HG02973 (cell line): ENCODE measurements around the gene CD8A.

Experiments
- ATAC-seq: cut with Tn5 transposase; IDR thresholded peaks from one replicate; pipeline ENCODE4 v1.9.1; 2021; ENCODE audit warnings: moderate library complexity; ENCODE audit not compliant: unreplicated experiment

CD8A gene

DNA sequence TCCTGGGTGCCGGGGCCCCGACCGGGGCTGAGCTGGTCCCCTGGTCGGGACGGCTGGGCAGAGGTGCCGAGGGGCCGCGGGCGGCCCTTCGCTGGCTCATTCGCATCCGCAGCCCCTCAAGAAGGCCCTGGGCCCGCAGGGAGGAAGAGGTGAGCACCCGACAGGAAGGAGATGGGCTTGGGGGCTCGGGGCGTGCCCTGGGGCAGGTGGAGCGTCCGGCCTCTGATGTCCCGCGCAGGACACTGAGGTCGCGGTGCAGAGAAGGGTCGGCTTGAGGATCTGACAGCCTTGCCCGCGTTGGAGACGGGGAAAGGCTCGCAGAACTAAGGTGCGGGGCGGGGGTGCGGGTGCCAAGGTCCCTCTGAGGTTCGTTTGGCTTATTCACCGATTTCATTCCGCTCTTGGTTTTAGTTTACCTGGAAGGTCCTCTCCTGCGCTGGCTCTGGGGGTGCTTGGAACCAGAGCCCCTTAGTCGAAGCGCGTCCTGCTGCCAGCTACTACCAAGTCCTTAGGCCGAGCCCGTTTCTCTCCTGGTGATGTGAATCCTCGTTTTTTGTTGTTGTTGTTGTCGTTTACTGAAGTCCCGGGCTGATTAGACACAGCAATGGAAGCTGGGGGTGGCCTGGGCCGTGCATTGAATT lies 18.9 kb upstream of the CD8A start:
- no peak for ATAC-seq

DNA sequence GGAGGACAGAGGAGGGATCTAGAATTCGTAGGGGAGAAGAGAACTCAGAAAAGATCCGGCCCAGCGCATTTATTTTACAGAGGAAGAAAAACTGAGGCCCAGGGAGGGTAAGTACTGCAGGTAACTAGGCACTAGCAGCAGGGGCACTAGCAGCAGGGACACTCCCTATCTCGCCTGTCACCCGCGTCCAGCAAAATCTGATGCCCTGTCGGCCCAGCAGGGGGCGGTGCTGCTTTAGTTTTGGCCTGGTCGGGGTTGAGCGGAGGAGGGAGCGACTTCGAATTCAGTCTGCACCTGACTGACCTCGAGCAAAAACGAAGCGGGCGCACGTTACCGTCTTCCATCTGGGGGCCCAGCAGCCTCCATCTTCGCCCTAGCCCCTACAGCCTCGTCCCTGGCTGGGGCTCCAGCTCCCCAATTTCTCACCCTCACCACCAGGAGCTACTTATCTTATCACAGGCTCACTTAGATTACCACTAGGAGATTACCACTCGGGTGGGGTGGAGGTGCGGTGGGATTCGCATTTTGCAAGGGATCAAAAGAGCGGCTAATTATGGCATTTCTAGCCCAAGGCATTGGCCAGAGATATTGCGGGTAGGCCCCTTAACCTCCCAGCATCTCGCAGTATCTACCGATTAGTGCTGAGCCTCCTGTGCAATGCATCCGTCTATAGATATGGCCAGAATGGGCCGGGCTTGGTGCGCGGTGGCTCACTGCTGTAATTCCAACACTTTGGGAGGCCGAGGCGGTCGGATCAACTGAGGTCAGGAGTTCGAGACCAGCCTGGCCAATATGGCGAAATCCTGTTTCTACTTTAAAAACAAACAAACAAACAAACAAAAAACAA lies 17.8 kb upstream of the CD8A start:
- ATAC-seq, result peak; percentile 91

DNA sequence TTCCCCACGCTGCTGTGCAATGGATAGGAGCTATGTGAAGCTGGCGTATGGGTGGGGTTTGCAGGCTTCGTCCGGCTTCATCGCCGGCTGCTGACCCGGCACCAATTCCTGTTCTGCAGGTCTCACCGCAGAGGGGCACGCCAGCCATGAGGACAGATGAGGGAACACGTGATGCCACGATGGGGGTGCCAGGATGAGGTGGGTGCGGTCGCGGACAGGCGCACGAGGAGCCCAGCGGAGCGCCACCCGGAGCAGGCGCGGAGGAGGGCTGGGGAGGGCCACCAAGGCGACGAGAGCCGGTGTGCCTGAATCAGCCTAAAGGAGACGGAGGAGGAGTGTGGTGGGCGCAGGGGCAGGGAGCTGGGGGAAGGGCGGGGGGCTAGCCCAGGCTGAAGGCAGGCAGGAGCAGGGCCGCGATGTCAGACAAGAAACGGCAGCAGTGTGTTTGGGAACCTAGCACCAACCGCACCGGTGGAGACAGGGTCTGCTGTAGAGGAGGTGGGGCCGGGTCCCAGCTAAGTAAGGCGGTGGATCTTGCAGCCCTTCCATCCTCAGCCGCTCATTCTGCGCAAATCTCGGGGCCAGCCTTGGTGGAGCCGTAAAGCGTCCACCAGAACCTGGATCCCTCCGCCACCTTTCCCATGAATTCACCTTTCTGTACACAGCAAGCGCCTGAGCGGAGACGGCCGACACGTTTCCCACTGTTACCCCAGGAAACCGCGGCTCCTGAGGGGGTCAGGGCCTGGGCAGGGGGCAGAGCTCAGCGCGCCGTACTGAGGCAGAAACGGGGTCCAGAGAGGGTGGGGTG lies 17.0 kb upstream of the CD8A start:
- no peak for ATAC-seq

DNA sequence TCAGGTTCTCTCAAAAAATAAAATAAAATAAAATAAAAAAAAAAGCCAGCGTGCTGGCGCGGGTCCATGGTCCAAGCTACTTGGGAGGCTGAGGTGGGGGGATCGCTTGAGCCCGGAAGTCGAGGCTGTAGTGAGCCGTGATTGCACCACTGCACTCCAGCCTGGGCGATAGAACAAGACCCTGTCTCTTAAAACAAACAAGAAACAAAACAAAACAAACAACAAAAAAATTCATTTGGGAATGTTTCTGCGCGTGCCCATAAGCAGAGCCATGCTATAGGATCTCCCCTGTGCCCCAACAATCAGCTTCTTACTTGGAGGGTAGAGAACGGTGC lies 16.4 kb upstream of the CD8A start:
- no peak for ATAC-seq

DNA sequence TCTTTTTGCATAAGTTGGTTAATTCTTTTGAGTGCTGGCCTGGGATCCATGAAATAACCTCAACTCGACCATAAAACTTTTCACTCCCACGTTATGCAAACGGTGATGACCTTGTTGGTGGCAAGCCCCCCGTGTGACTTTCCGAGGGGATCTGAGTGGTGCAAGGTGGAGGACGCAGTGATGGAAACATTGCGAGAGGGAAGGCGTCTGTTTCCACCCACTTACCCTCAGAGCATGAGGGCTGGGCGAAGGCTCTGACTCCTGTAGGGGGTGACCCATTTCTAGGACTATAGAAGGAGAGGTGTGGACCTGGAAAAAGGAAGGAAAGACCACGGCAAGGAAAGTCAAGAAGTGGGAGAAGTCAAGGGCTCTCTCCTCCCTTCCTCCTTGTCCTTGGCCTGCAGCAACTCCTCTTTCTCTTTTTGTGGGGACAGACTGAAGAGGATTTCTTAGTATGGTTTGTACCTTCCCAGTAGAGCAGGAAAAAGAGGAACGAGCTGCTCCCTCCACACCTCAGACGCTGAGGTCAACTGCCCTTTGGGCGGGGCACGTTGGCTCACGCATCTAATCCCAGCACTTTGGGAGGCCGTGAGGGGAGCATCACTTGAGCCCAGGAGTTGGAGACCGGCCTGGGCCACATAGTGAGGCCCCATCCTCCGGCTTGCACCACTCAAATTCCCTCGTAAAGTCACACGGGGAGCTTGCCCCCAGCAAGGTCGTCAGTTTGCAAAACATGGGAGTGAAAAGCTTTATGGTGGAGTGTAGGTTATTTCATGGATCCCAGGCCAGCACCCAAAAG lies 15.5 kb upstream of the CD8A start:
- no peak for ATAC-seq

DNA sequence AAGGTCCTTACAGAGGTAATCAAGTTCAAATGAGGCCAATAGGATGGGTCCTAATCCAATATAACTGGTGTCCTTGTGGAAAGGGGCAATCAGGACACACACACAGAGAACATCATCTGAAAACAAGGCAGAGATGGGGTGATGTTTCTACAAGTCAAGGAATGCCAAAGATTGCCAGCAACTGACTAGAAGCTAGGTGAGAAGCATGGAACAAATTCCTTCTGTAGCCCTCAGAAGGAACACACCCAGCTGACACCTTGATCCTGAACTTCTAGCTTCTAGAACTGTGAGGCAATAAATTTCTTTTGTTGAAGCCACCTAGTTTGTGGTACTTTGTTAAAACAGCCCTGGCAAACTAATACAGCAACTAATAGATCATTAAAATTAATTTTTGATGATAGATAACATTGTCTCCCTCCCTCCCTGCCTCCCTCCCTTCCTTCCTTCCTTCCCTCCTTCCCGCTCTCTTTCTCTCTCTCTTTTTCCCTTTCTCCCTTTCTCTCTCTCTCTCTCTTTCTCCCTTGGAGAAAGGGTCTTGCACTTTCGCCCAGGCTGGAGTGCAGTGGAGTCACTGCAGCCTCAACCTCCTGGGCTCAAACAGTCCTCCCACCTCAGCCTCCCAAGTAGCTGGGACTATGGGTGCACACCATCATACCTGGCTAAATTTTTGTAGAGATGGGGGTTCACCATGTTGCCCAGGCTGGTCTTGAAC lies 10.3 kb upstream of the CD8A start:
- no peak for ATAC-seq

DNA sequence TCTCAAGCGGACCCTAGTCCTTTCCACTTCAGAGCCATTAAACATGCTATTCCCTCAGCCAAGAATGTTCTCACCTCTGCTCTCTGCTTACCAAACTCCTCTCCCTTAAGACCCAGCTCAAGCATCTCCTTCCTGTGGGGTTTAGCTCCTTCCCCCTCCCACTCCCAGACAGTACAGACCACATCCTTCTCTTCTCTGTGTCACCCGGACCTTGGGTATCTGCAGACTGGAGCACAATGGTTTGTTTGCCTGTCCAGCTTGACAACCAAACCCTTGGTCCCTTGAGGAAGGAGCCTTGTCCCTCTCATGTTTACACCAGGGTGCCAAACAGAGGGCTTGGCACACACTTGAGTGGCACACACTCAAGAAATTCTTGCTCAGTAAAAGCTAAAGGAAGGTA lies 4.1 kb upstream of the CD8A start:
- no peak for ATAC-seq

DNA sequence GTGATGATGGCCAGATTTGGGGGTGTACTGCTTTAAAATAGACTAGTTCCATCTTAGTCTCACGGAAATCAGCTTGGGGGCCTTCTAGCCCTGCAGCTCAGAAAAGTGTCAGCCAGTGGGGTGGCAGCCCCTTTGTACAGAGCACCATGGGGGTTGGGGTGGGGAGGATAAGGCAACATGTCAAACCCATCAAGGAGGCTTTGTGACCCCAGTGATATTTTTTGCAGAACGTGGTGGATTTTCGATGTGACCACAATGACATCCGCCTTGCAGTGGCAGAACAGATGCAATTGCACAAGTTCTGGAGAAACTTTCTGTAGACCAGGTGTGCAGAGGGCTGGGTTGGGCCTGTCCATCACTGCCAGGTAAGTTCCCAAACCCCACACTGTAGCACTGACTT lies 3.0 kb upstream of the CD8A start:
- ATAC-seq, result no peak

DNA sequence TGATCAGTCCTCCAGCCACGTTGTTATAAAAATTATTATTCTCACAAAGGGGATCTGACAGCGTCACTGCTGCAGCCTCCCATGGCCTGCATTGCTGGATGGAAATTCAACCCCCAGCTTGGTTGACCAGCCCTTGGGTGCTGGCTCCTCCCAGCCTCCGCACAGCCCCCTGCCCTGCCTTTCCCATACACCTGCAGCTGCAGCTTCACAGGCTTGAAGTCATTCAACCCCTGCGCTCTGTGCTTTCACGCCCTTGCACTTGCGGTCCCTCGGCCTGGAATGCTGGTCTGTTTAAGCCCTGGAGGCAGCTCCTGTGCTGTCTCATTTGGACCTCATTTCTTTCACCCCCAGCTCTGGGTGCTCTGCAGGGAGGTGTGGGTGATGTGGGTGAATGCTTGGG lies 860 bp upstream of the CD8A start:
- ATAC-seq, result no peak

DNA sequence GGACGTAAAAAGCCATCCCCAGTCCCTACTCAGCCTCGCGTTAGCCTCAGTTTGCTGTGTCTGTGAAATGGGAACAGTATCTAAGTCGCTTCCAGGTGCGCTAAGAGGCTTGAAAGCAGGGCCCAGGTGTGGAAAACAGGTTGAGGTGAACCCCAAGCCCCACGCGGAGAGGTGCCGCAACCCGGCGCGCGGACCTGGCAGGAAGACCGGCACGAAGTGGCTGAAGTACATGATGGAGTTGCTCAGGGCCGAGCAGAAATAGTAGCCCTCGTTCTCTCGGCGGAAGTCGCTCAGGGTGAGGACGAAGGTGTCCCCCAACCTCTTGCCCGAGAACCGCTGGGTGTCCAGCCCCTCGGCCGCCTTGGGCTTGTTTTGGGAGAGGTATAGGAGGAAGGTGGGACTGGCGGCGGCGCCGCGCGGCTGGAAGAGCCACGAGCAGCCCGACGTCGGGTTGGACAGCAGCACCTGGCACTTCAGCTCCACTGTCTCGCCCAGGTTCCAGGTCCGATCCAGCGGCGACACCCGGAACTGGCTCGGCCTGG lies 508 bp downstream of the CD8A start:
- no peak for ATAC-seq

DNA sequence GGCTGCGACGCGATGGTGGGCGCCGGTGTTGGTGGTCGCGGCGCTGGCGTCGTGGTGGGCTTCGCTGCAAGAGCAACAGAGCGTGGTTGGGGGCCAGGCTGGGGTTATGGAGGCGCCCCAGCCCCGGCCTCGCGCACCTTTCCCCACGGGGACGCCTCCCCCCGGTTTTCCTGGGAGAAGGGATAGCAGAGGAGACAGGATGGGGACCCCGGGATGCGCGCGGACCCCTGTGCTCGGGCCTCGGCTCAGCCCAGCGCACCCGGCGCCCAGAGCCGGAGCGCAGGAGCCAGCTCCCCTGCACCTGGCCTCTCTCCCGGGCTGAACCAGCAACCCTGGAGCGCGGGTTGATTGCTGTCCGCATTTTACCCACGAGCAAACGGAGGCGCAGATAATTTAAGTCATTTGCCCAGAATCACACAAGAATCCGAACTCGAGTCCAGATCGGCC lies 1.0 kb downstream of the CD8A start:
- ATAC-seq, result no peak

DNA sequence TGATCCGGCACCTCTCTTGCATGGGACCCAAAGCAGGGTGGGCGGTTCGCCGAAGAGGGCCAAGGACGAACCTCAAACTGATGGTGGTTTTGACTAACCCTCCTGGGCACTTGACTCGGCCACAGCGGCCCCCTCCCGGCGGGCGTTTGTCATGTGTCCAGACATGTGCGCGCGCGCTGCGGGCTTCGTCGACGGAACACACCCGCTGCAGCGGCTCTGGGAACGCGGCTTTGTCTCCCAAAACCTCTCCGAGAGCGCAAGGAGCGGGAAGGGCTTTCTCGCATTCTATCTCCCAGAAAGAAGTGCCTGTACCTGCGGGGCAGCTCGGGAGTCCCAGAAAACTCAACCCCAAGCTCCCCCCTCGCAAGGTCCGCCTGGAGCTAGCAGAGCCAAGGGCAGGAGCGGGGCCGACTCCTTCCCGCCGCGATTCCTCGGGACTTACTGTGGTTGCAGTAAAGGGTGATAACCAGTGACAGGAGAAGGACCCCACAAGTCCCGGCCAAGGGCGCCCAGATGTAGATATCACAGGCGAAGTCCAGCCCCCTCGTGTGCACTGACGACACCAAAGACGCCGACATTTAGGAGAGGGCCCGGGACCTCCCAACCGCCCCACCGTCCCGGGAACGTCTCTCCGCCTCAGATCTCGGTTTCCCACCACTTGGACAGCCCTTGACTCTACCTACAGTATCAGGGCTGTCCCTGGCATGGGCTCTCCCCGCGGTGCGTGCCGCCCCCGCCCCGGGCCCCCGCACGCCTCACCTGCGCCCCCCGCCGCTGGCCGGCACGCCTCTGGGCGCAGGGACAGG lies 1.6 kb downstream of the CD8A start:
- ATAC-seq, result no peak

DNA sequence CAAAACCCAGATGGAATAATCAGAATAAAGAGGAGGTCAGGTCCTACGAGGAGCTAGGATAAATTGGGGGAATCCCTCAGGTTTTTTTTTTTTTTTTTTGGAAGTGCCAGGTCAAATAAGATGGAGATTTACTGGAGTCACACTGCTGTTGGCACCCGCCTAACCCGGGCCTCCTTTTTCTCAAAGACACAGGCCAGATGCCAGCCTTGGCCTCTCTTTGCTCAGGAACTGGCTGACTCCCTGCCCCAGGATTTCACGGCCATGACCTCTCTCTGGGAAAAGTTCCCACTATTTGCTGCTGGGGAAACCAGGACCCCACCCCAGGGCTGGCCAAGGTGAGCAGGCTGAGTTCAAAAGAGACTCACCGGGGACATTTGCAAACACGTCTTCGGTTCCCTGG lies 2.5 kb downstream of the CD8A start:
- no peak for ATAC-seq

DNA sequence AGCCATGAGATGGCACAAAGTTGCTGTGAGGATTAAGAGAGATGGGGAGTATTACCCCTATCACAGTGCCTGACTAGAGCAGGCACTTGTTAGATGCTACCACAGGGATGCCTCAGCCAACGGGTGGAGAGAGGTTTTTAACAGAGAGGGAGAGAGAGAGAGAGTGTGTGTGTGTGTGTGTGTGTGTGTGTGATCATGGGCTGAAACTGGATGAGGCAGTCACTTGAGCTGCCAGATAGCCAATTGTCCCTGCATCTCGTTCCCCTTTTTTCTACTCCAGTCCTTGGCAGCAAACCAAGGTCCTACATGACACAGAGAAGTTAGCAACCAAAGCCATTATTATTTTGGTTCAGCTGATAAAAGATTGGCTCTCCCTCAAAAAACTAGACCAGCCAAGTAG lies 3.0 kb downstream of the CD8A start:
- no peak for ATAC-seq

DNA sequence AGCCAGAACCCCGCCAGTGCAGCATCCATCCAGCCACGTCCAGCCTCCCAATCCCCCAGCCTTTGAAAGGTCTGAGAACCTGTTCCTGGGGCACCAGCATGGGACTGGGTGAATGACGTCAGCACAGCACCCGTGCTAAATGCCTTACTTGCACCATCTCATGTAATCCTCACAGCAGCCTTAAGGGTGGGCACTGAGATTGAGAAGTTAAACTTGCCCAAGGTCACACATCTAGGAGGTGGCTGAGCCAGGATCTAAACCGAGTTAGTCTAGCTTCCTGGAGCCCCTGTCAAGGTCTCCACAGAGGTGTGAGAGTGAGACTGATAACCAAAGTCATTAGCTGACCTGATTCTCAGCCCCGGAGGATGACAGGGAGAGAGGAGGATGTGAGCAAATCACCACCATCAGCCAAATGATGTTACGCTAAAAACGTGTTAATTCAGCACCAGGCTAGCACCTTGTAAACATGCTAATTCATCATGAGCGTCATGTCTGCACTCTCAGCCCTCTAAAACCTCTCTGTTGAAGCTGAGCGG lies 4.6 kb downstream of the CD8A start:
- no peak for ATAC-seq

DNA sequence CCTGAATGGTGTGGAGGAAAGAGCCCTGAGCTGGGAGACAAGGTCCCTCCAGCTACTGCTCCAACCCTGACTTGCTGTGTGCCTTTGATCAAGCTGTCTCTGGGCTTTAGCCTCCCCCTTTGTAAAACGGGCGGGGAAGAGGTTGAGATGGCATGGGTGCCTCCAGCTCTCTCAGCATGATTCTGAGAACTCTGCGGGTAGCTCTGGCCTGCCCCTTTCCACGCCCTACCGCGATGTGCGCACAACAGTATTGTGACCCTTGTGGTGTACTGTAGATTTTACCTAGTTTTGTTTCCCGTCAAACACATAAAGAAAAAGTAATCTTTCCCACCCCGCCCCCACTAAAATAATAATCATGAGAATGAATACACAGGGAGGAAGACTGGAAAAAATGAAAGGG lies 5.3 kb downstream of the CD8A start:
- ATAC-seq, result no peak

DNA sequence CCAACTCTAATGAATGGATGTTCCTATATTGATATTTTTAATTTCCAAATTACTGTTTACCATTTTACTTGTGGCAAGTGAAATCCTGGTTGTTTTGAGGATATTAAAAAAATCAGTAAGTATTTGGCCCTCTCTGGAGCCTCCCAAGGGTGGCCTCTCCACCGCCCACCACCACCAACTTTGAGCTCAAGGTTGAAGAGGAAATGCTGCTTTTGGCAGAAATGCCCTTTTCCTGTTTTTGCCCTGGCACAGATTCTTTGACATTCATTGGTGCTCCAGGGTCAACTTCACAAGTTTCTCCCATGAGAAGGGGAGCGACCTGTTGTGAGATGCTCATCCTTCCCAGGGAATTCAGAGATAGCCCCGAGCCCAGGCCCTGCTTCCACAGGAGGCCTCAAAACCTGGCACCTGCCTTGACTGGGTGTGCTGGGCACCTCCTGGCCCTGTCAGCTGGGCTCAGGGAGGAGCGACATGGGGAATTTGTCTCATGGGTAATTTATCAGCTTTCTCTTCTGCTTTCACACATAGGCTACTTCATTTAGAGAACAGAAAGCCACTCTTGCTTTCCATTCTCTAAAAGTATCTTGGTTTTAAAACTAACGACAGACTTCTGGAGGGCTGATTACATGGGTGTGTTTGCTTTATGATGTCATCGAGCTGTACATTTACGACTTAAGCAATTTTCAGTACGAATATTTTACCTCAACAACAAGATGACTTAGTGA lies 6.9 kb downstream of the CD8A start:
- peak; percentile 94 for ATAC-seq

DNA sequence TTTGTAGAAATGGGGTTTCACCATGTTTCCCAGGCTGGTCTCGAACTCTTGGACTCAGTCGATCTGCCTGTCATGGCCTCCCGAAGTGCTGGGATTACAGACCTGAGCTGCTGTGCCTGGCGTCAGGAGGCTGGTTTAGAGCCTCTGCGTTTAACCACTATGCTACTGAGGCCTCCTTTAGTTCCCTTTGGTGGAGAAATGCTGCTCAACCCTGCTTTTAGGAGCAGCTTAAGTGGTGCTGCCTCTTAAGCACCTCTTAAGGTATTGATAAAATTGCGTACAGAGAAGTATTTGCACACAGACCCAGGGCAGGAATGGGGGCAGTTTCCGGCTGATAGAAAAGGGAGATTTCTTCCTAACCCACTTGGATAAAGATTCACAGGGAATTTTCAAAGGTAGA lies 8.0 kb downstream of the CD8A start:
- no peak for ATAC-seq
